Suprapubic skin (tissue), 4 donors: ENCODE data around the gene KCNA10. TPM values are rescaled to one million over a fixed set of nuclear protein-coding genes. Genes with fewer than 3 reads are reported as not detected.
"Not testable (repeated sequence)": the region's sequence is repeated elsewhere in the genome, so short reads cannot be mapped to it uniquely, and the experiment has no call there.

Source experiments
- DNase-seq, 2 donors: peaks; one replicate each; pipeline ENCODE4 v3.0.0-alpha.2; 2019; ENCODE audit warnings: low spot score in 2 of 2
- H3K27ac ChIP-seq: fragments of 200-600 bp; sonication (generic); one replicate; pipeline ENCODE4 v1.5.1; 2019
- H3K27me3 ChIP-seq: fragments of 200-600 bp; sonication (generic); one replicate; pipeline ENCODE4 v1.5.1; 2019
- H3K36me3 ChIP-seq: fragments of 200-600 bp; sonication (generic); one replicate; pipeline ENCODE4 v1.5.1; 2019
- H3K4me1 ChIP-seq: fragments of 200-600 bp; sonication (generic); one replicate; pipeline ENCODE4 v1.5.1; 2019
- H3K4me3 ChIP-seq: fragments of 200-600 bp; sonication (generic); one replicate; pipeline ENCODE4 v1.5.1; 2019; ENCODE audit warnings: mild to moderate bottlenecking
- H3K9me3 ChIP-seq: fragments of 200-600 bp; sonication (generic); one replicate; pipeline ENCODE4 v1.5.1; 2019
- CTCF ChIP-seq, 2 donors: fragments of 200-600 bp in 1 of 2; fragments of 450-650 bp in 1 of 2; sonication (generic) in 1 of 2; IDR thresholded peaks; one replicate each; pipeline ENCODE4 v1.5.1; 2016 to 2019; ENCODE audit warnings: antibody characterized with exemption in 2 of 2, mild to moderate bottlenecking in 1 of 2, moderate library complexity in 1 of 2
- EP300 ChIP-seq: sonication (generic); formaldehyde crosslinking; IDR thresholded peaks from one replicate; pipeline ENCODE4 v1.6.1; 2017; ENCODE audit warnings: antibody characterized with exemption
- POLR2A ChIP-seq, 2 donors: fragments of 450-650 bp; IDR thresholded peaks; one replicate each; pipeline ENCODE4 v1.6.1; 2017; ENCODE audit warnings: antibody characterized with exemption in 2 of 2, mild to moderate bottlenecking in 2 of 2, moderate library complexity in 2 of 2
- POLR2AphosphoS5 ChIP-seq, 3 donors: sonication (generic); formaldehyde crosslinking; IDR thresholded peaks; one replicate each; pipeline ENCODE4 v1.6.1; 2017; ENCODE audit warnings: antibody characterized with exemption in 3 of 3
- WGBS: methylation state at CpG from one replicate; pipeline ENCODE4 v1.1.5; 2018; 5-methylcytosine and 5-hydroxymethylcytosine counted together
- total RNA-seq, 4 donors: library from RNA; depleted of rRNA; stranded (reverse); fragments of >200 nt; gene quantifications; one replicate each; pipeline ENCODE4 v1.1.0, GENCODE V29; 2016

Gene KCNA10
- total RNA-seq, 4 donors from 2014 or later: not detected

GRCh38 chr1:110515041-110515440, 3.9 kb downstream of the KCNA10 start:
- DNase-seq: no peak
- H3K27ac ChIP-seq: no peak overlapping the region

GRCh38 chr1:110513511-110513910, 5.5 kb downstream of the KCNA10 start:
- Histone ChIP-seq H3K27ac (no peak overlapping the region), H3K9me3 (no peaks in the 10 kb centered on the region), H3K4me3 (no peak overlapping the region), H3K27me3 (no peaks in the 10 kb centered on the region), H3K4me1 (no peaks in the 10 kb centered on the region), H3K36me3 (no peaks in the 10 kb centered on the region)
- no peak for DNase-seq
- 62% methylated on average over 8 of the region's 8 CpGs for WGBS
- TF ChIP-seq POLR2AphosphoS5 (IDR thresholded peaks at IDR 0.05) (no peak), CTCF (IDR thresholded peaks at IDR 0.05) (no peak), EP300 (no peak), POLR2A (IDR thresholded peaks at IDR 0.05) (no peak)

More at GRCh38 chr1:110515041-110515440, 3.9 kb downstream of the KCNA10 start:
- no peaks in the 10 kb centered on the region for H3K36me3 ChIP-seq
- H3K4me1 ChIP-seq: no peaks in the 10 kb centered on the region
- no peak overlapping the region for H3K4me3 ChIP-seq
- H3K9me3 ChIP-seq: no peaks in the 10 kb centered on the region
- no peaks in the 10 kb centered on the region for H3K27me3 ChIP-seq
- no peak for TF ChIP-seq POLR2AphosphoS5 (IDR thresholded peaks at IDR 0.05)
- TF ChIP-seq POLR2A (IDR thresholded peaks at IDR 0.05): no peak
- no peak for TF ChIP-seq EP300
- TF ChIP-seq CTCF (IDR thresholded peaks at IDR 0.05): no peak

GRCh38 chr1:110511436-110511835, 7.5 kb downstream of the KCNA10 start:
- Histone ChIP-seq H3K36me3 (no peaks in the 10 kb centered on the region), H3K4me1 (no peaks in the 10 kb centered on the region), H3K9me3 (no peaks in the 10 kb centered on the region), H3K27me3 (no peaks in the 10 kb centered on the region), H3K4me3 (no peak overlapping the region), H3K27ac (no peak overlapping the region)
- WGBS: 93% methylated on average over 6 of the region's 6 CpGs
- no peak for DNase-seq
- TF ChIP-seq POLR2AphosphoS5 (IDR thresholded peaks at IDR 0.05) (no peak), POLR2A (IDR thresholded peaks at IDR 0.05) (no peak), EP300 (no peak), CTCF (IDR thresholded peaks at IDR 0.05) (no peak)

GRCh38 chr1:110510921-110511320, 8.1 kb downstream of the KCNA10 start:
- not testable (repeated sequence) for DNase-seq, H3K4me3 ChIP-seq, H3K9me3 ChIP-seq, H3K4me1 ChIP-seq, H3K36me3 ChIP-seq, H3K27me3 ChIP-seq, H3K27ac ChIP-seq
- 92% methylated on average over 5 of the region's 5 CpGs for WGBS

- Histone ChIP-seq H3K4me3 (no peak overlapping the region), H3K27ac (no peak overlapping the region), H3K9me3 (no peaks in the 10 kb centered on the region), H3K4me1 (no peaks in the 10 kb centered on the region), H3K27me3 (no peaks in the 10 kb centered on the region), H3K36me3 (no peaks in the 10 kb centered on the region)
- DNase-seq: no peak
- TF ChIP-seq CTCF (IDR thresholded peaks at IDR 0.05) (no peak), POLR2AphosphoS5 (IDR thresholded peaks at IDR 0.05) (no peak), POLR2A (IDR thresholded peaks at IDR 0.05) (no peak), EP300 (no peak)
- WGBS: 88% methylated on average over 6 of the region's 6 CpGs
These were observed 9.3 kb downstream of the KCNA10 start for GRCh38 chr1:110509655-110510054.
